ENCODE data around the gene RNASE12. TPM values are rescaled to one million over a fixed set of nuclear protein-coding genes. Genes with fewer than 3 reads are reported as not detected.

The RNASE12 gene
- not detected for polyA plus RNA-seq (2012; ENCODE audit: insufficient read length, low read depth)

GRCh38 chr14:20591235-20591634 is at the start of gene RNASE12:
TSS of gene RNASE12 (minus strand) at chr14:20591376. CDS start at chr14:20590723, 653 bp downstream.
- TF ChIP-seq POLR2AphosphoS5 (IDR thresholded peaks at IDR 0.05; ENCODE audit: low read depth, low read length) (no peak), TAF1 (IDR thresholded peaks at IDR 0.05; ENCODE audit: borderline replicate concordance, insufficient read depth, low read length) (no peak), FOXP2 (optimal IDR thresholded peaks at IDR 0.05; ENCODE audit: borderline replicate concordance, extremely low read depth, extremely low read length, insufficient read depth) (no peak), SIN3A (IDR thresholded peaks at IDR 0.05; ENCODE audit: borderline replicate concordance, insufficient read depth, low read length) (no peak)
- TF ChIP-seq, protein P1, sequence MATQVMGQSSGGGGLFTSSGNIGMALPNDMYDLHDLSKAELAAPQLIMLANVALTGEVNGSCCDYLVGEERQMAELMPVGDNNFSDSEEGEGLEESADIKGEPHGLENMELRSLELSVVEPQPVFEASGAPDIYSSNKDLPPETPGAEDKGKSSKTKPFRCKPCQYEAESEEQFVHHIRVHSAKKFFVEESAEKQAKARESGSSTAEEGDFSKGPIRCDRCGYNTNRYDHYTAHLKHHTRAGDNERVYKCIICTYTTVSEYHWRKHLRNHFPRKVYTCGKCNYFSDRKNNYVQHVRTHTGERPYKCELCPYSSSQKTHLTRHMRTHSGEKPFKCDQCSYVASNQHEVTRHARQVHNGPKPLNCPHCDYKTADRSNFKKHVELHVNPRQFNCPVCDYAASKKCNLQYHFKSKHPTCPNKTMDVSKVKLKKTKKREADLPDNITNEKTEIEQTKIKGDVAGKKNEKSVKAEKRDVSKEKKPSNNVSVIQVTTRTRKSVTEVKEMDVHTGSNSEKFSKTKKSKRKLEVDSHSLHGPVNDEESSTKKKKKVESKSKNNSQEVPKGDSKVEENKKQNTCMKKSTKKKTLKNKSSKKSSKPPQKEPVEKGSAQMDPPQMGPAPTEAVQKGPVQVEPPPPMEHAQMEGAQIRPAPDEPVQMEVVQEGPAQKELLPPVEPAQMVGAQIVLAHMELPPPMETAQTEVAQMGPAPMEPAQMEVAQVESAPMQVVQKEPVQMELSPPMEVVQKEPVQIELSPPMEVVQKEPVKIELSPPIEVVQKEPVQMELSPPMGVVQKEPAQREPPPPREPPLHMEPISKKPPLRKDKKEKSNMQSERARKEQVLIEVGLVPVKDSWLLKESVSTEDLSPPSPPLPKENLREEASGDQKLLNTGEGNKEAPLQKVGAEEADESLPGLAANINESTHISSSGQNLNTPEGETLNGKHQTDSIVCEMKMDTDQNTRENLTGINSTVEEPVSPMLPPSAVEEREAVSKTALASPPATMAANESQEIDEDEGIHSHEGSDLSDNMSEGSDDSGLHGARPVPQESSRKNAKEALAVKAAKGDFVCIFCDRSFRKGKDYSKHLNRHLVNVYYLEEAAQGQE (IDR thresholded peaks at IDR 0.05; ENCODE audit: insufficient read depth in 1 of 2, low read depth in 2 of 2, low read length in 2 of 2): no peak

- TF ChIP-seq, protein P1 (IDR thresholded peaks at IDR 0.05; ENCODE audit: insufficient read depth in 1 of 2, low read depth in 2 of 2, low read length in 2 of 2): no peak
- no peak for TF ChIP-seq POLR2AphosphoS5 (IDR thresholded peaks at IDR 0.05; ENCODE audit: low read depth, low read length)
- no peak for TF ChIP-seq SIN3A (IDR thresholded peaks at IDR 0.05; ENCODE audit: borderline replicate concordance, insufficient read depth, low read length)
- TF ChIP-seq TAF1 (IDR thresholded peaks at IDR 0.05; ENCODE audit: borderline replicate concordance, insufficient read depth, low read length): no peak
- no peak for TF ChIP-seq FOXP2 (optimal IDR thresholded peaks at IDR 0.05; ENCODE audit: borderline replicate concordance, extremely low read depth, extremely low read length, insufficient read depth)
Measured at GRCh38 chr14:20632831-20633691, 41.9 kb upstream of the RNASE12 start.

DNA sequence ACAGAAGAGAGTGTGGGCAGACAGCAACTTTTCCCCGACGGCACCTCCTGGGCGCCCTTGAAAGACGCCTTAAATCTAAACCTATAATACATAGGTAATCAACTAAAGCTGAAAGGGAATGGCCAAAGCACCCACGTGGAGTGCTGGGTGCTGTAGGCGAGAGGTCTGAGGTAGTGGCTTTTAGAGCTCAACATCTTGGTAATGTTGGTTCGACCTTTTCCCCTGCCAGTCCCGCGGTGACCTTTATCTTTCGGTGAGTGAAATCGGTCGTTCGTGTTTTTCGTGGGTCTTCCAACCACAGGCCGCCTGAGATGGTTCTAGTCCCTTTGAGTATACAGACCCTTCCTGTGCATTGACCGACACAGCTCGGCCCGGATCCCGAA is 41.3 kb upstream of the RNASE12 start:
- TF ChIP-seq POLR2AphosphoS5 (IDR thresholded peaks at IDR 0.05; ENCODE audit: low read depth, low read length) (no peak), FOXP2 (optimal IDR thresholded peaks at IDR 0.05; ENCODE audit: borderline replicate concordance, extremely low read depth, extremely low read length, insufficient read depth) (no peak), TAF1 (IDR thresholded peaks at IDR 0.05; ENCODE audit: borderline replicate concordance, insufficient read depth, low read length) (no peak), SIN3A (IDR thresholded peaks at IDR 0.05; ENCODE audit: borderline replicate concordance, insufficient read depth, low read length) (no peak)
- TF ChIP-seq, protein P1 (IDR thresholded peaks at IDR 0.05; ENCODE audit: insufficient read depth in 1 of 2, low read depth in 2 of 2, low read length in 2 of 2): no peak

DNA sequence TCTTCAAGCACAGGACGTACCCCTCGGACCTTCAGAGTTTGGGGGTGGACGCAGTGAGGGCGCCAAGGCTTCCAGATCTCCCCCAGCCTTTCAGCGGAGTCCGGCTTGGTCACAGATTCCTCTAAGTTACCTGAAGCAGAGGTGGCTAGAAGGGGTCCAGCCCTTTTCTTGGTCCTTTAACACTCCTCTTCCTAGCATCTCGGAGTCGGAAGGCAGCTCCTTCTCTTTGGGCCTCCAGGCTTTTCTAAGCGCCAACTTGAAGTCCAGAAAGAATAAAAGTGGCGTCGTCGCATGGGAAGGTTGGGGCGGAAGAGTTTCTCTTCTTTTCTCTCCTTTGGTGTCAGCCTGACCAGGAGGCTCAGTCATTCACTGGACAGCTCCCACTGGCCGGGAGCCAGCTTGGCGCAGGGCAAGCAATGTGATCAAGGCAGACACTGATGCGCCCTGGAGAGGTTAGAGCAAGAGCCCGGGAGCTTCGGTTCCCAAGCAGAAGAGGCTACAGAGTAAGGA is 40.8 kb upstream of the RNASE12 start:
- TF ChIP-seq SIN3A (IDR thresholded peaks at IDR 0.05; ENCODE audit: borderline replicate concordance, insufficient read depth, low read length): peak; percentile 74; the same call in 1 of the 2 replicates
- TF ChIP-seq FOXP2 (optimal IDR thresholded peaks at IDR 0.05; ENCODE audit: borderline replicate concordance, extremely low read depth, extremely low read length, insufficient read depth): no peak
- TF ChIP-seq TAF1 (IDR thresholded peaks at IDR 0.05; ENCODE audit: borderline replicate concordance, insufficient read depth, low read length): no peak
- TF ChIP-seq, protein P1 (IDR thresholded peaks at IDR 0.05; ENCODE audit: insufficient read depth in 1 of 2, low read depth in 2 of 2, low read length in 2 of 2): peak; percentile 86 to 92

All from PFSK-1 (cell line).